ENCODE results near the gene ALDH1L1. TPM values are rescaled to one million over a fixed set of nuclear protein-coding genes. Genes with fewer than 3 reads are reported as not detected.

ALDH1L1 gene
- total RNA-seq, 1 donor: under 0.01 TPM

DNA sequence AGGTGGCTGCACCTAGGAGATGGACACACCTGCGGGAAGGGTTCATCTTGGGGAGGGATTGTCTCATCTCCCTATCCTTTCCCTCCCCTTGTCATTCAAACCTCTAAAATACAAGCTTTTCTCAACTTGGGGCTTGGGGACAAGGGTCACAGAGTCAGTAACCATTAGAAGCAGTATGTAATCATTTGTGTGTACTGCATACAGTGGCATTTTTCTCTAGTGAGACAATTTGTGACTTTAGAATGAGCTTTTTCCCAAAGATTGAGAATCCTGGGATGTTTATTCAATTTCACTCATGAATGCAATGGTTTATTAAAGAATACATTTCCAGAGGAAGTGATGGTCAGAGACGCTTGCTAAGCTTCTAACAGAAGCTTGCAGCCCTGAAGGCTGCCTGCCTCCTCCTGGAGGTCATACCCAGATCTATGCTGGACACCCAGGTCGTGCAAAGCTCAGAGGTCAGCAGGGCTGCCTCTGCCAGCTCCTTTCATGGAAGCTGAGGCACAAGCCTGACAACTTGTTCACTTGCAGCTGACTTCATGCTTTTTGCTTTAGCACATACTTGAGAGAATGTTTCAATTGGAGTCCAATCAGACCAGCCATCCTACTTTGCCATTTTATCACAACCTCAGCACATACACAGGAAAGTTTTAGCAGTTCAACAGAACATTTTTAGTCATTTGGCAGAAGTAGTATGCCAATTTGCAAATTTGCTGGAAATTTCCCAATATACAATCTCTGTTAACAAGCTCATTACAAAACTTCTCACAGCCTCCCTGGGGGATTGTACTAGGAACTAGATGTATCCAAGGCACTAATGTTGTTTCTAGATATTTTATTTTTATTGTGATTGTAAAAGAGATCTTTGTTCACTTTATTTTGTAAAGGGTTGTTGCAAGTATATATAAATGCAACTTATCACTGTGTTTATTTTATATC, 25.6 kb upstream of the ALDH1L1 start:
- Histone ChIP-seq H3K4me2 (ENCODE audit: insufficient read depth, low read length) (no peak overlapping the region), H4K20me1 (ENCODE audit: insufficient read depth, low read length) (no peaks in the 10 kb centered on the region), H3K4me1 (ENCODE audit: insufficient read depth, low read length) (peaks cover 27% of the 10 kb centered on the region), H3K27me3 (ENCODE audit: insufficient read depth, low read length) (no peaks in the 10 kb centered on the region), H3K9me3 (ENCODE audit: low read depth, low read length) (no peaks in the 10 kb centered on the region), H3K4me3 (ENCODE audit: insufficient read depth, low read length) (no peak overlapping the region), H3K79me2 (ENCODE audit: insufficient read depth, low read length) (no peaks in the 10 kb centered on the region), H2AFZ (ENCODE audit: low read length) (no peak overlapping the region), H3K36me3 (ENCODE audit: insufficient read depth, low read length) (no peaks in the 10 kb centered on the region), H3K27ac (ENCODE audit: low read depth, low read length) (no peak overlapping the region)
- no peak for DNase-seq (ENCODE audit: insufficient read length, low spot score, missing footprints)
- TF ChIP-seq, protein P1, sequence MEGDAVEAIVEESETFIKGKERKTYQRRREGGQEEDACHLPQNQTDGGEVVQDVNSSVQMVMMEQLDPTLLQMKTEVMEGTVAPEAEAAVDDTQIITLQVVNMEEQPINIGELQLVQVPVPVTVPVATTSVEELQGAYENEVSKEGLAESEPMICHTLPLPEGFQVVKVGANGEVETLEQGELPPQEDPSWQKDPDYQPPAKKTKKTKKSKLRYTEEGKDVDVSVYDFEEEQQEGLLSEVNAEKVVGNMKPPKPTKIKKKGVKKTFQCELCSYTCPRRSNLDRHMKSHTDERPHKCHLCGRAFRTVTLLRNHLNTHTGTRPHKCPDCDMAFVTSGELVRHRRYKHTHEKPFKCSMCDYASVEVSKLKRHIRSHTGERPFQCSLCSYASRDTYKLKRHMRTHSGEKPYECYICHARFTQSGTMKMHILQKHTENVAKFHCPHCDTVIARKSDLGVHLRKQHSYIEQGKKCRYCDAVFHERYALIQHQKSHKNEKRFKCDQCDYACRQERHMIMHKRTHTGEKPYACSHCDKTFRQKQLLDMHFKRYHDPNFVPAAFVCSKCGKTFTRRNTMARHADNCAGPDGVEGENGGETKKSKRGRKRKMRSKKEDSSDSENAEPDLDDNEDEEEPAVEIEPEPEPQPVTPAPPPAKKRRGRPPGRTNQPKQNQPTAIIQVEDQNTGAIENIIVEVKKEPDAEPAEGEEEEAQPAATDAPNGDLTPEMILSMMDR (IDR thresholded peaks at IDR 0.05; ENCODE audit: extremely low read depth, low read depth, low read length): no peak

DNA sequence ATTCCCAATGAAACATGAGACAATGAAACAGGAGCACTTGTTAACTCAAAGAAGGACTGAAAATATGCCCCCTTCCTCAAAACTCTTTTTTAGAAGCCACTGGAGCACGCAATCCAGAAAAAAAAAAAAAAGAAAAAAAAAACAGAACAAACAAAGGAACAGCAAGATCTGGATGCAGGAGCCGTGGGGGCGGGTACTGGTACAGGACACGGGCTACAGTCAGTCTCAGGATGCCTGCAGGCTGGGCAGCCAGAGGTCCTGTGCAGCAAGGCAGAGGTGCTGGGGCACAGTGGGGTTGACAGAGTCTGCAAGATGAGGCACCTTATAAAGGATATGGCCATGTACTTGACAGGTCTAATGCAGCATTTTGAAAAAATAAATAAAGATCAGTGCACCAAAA, 22.3 kb upstream of the ALDH1L1 start:
- Histone ChIP-seq H3K27me3 (ENCODE audit: insufficient read depth, low read length) (no peaks in the 10 kb centered on the region), H3K27ac (ENCODE audit: low read depth, low read length) (no peak overlapping the region), H3K79me2 (ENCODE audit: insufficient read depth, low read length) (no peaks in the 10 kb centered on the region), H3K9me3 (ENCODE audit: low read depth, low read length) (no peaks in the 10 kb centered on the region), H3K4me1 (ENCODE audit: insufficient read depth, low read length) (peaks cover 11% of the 10 kb centered on the region), H2AFZ (ENCODE audit: low read length) (no peak overlapping the region), H3K4me3 (ENCODE audit: insufficient read depth, low read length) (no peak overlapping the region), H3K4me2 (ENCODE audit: insufficient read depth, low read length) (no peak overlapping the region), H4K20me1 (ENCODE audit: insufficient read depth, low read length) (no peaks in the 10 kb centered on the region), H3K36me3 (ENCODE audit: insufficient read depth, low read length) (no peaks in the 10 kb centered on the region)
- TF ChIP-seq, protein P1 (IDR thresholded peaks at IDR 0.05; ENCODE audit: extremely low read depth, low read depth, low read length): no peak
- DNase-seq (ENCODE audit: insufficient read length, low spot score, missing footprints): no peak

- H2AFZ ChIP-seq (ENCODE audit: low read length): no peak overlapping the region
- TF ChIP-seq, protein P1 (IDR thresholded peaks at IDR 0.05; ENCODE audit: extremely low read depth, low read depth, low read length): no peak
- DNase-seq (ENCODE audit: insufficient read length, low spot score, missing footprints): no peak
Observed at GRCh38 chr3:126202276-126202675, 21.9 kb upstream of the ALDH1L1 start.

GRCh38 chr3:126201168-126201567, 20.8 kb upstream of the ALDH1L1 start:
- Histone ChIP-seq H2AFZ (ENCODE audit: low read length) (no peak overlapping the region), H3K36me3 (ENCODE audit: insufficient read depth, low read length) (no peaks in the 10 kb centered on the region), H4K20me1 (ENCODE audit: insufficient read depth, low read length) (no peaks in the 10 kb centered on the region), H3K27ac (ENCODE audit: low read depth, low read length) (no peak overlapping the region), H3K9me3 (ENCODE audit: low read depth, low read length) (no peaks in the 10 kb centered on the region), H3K4me1 (ENCODE audit: insufficient read depth, low read length) (peaks cover 5% of the 10 kb centered on the region), H3K79me2 (ENCODE audit: insufficient read depth, low read length) (no peaks in the 10 kb centered on the region), H3K4me3 (ENCODE audit: insufficient read depth, low read length) (no peak overlapping the region), H3K27me3 (ENCODE audit: insufficient read depth, low read length) (no peaks in the 10 kb centered on the region), H3K4me2 (ENCODE audit: insufficient read depth, low read length) (no peak overlapping the region)
- TF ChIP-seq, protein P1 (IDR thresholded peaks at IDR 0.05; ENCODE audit: extremely low read depth, low read depth, low read length): no peak
- no peak for DNase-seq (ENCODE audit: insufficient read length, low spot score, missing footprints)

More at GRCh38 chr3:126202276-126202675, 21.9 kb upstream of the ALDH1L1 start:
- H4K20me1 ChIP-seq (ENCODE audit: insufficient read depth, low read length): no peaks in the 10 kb centered on the region
- no peaks in the 10 kb centered on the region for H3K79me2 ChIP-seq (ENCODE audit: insufficient read depth, low read length)
- no peak overlapping the region for H3K4me3 ChIP-seq (ENCODE audit: insufficient read depth, low read length)
- no peaks in the 10 kb centered on the region for H3K27me3 ChIP-seq (ENCODE audit: insufficient read depth, low read length)
- H3K36me3 ChIP-seq (ENCODE audit: insufficient read depth, low read length): no peaks in the 10 kb centered on the region
- H3K4me1 ChIP-seq (ENCODE audit: insufficient read depth, low read length): peaks cover 7% of the 10 kb centered on the region
- H3K27ac ChIP-seq (ENCODE audit: low read depth, low read length): no peak overlapping the region
- no peaks in the 10 kb centered on the region for H3K9me3 ChIP-seq (ENCODE audit: low read depth, low read length)
- H3K4me2 ChIP-seq (ENCODE audit: insufficient read depth, low read length): no peak overlapping the region
